ENCODE data around the gene TOM1L1. TPM values are rescaled to one million over a fixed set of nuclear protein-coding genes. Genes with fewer than 3 reads are reported as not detected.

TOM1L1 gene
- total RNA-seq, 1 experiment from 2014 or later, result 46.8 TPM

DNA sequence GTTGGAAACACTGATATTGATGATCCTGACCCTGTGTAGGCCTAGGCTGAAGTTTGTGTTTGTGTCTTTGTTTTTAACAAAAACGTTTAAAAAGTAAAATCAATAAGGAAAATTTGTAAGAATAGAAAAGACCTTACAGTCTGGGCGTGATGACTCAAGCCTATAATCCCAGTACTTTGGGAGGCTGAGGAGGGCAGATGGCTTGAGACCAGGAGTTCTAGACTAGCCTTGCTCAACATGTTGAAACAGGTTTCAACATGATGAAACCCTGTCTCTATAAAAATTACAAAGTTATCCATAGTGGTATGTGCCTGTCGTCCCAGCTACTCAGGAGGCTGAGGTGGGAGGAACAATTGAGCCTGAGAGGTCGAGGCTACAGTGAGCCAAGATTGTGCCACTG, 18.3 kb upstream of the TOM1L1 start:
- CTCF ChIA-PET, result no interaction called here
- no peak overlapping the region for H3K27ac Mint-ChIP-seq (ENCODE audit: unreplicated experiment)

GRCh38 chr17:54882950-54883349, 17.7 kb upstream of the TOM1L1 start:
- no peak for DNase-seq
- Mint-ChIP-seq H3K4me3 (ENCODE audit: low read depth, unreplicated experiment) (no peak overlapping the region), H3K27me3 (ENCODE audit: unreplicated experiment) (peaks cover 14% of the 10 kb centered on the region), H3K4me1 (ENCODE audit: low read depth, unreplicated experiment) (no peaks in the 10 kb centered on the region), H3K36me3 (ENCODE audit: insufficient read depth, unreplicated experiment) (no peaks in the 10 kb centered on the region), H3K27ac (ENCODE audit: unreplicated experiment) (no peak overlapping the region), H3K9me3 (ENCODE audit: low read depth, unreplicated experiment) (peaks cover 3% of the 10 kb centered on the region)
- intact Hi-C loops (cut with micrococcal nuclease; ENCODE audit: unreplicated experiment), result no loop called here
- CTCF ChIA-PET, result no interaction called here
- no TSS peak for BruUV-seq (replicated peaks)
- no peak for TF ChIP-seq CTCF (IDR thresholded peaks at IDR 0.05; ENCODE audit: unreplicated experiment)

More for the DNA sequence above, 18.3 kb upstream of the TOM1L1 start:
- Mint-ChIP-seq H3K4me1 (ENCODE audit: low read depth, unreplicated experiment) (no peaks in the 10 kb centered on the region), H3K36me3 (ENCODE audit: insufficient read depth, unreplicated experiment) (no peaks in the 10 kb centered on the region), H3K9me3 (ENCODE audit: low read depth, unreplicated experiment) (peaks cover 3% of the 10 kb centered on the region), H3K27me3 (ENCODE audit: unreplicated experiment) (peaks cover 14% of the 10 kb centered on the region), H3K4me3 (ENCODE audit: low read depth, unreplicated experiment) (no peak overlapping the region)
- no peak for DNase-seq
- no TSS peak for BruUV-seq (replicated peaks)
- TF ChIP-seq CTCF (IDR thresholded peaks at IDR 0.05; ENCODE audit: unreplicated experiment), result no peak
- intact Hi-C loops (cut with micrococcal nuclease; ENCODE audit: unreplicated experiment), result no loop called here

GRCh38 chr17:54883939-54884338, 16.7 kb upstream of the TOM1L1 start:
- no TSS peak for BruUV-seq (replicated peaks)
- no peak for DNase-seq
- CTCF ChIA-PET, result no interaction called here
- no peak overlapping the region for H3K27ac Mint-ChIP-seq (ENCODE audit: unreplicated experiment)
- no peak for TF ChIP-seq CTCF (IDR thresholded peaks at IDR 0.05; ENCODE audit: unreplicated experiment)
- H3K4me1 Mint-ChIP-seq (ENCODE audit: low read depth, unreplicated experiment), result no peaks in the 10 kb centered on the region
- no peak overlapping the region for H3K4me3 Mint-ChIP-seq (ENCODE audit: low read depth, unreplicated experiment)
- intact Hi-C loops (cut with micrococcal nuclease; ENCODE audit: unreplicated experiment), result no loop called here
- H3K27me3 Mint-ChIP-seq (ENCODE audit: unreplicated experiment), result peaks cover 6% of the 10 kb centered on the region
- H3K9me3 Mint-ChIP-seq (ENCODE audit: low read depth, unreplicated experiment), result peaks cover 3% of the 10 kb centered on the region
- H3K36me3 Mint-ChIP-seq (ENCODE audit: insufficient read depth, unreplicated experiment), result no peaks in the 10 kb centered on the region

DNA sequence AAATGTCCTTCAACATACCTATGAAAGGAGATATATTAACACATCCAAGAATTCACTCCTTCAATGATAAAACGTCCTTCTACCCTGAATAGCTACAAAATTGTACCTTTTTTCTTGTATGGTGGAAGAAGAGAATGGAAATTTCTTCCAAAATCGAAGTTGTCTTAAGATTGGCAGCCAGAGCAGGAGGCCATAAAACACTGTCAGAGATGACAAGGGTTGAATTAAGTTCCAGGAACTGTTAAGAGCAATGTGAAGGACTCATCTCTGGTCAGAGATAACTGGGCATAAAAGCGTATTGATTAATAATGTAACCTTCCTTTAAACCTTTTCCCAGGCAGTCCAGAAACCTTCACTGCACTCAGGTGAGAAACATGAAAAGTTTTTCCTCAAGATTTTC, 12.9 kb upstream of the TOM1L1 start:
- H3K36me3 Mint-ChIP-seq (ENCODE audit: insufficient read depth, unreplicated experiment), result no peaks in the 10 kb centered on the region
- intact Hi-C loops (cut with micrococcal nuclease; ENCODE audit: unreplicated experiment), result no loop called here
- no peaks in the 10 kb centered on the region for H3K9me3 Mint-ChIP-seq (ENCODE audit: low read depth, unreplicated experiment)
- TF ChIP-seq CTCF (IDR thresholded peaks at IDR 0.05; ENCODE audit: unreplicated experiment), result no peak
- CTCF ChIA-PET, result no interaction called here
- no peak for DNase-seq
- no peak overlapping the region for H3K4me3 Mint-ChIP-seq (ENCODE audit: low read depth, unreplicated experiment)
- BruUV-seq (replicated peaks), result no TSS peak
- H3K27ac Mint-ChIP-seq (ENCODE audit: unreplicated experiment), result no peak overlapping the region
- H3K27me3 Mint-ChIP-seq (ENCODE audit: unreplicated experiment), result no peaks in the 10 kb centered on the region
- peaks cover 7% of the 10 kb centered on the region for H3K4me1 Mint-ChIP-seq (ENCODE audit: low read depth, unreplicated experiment)

DNA sequence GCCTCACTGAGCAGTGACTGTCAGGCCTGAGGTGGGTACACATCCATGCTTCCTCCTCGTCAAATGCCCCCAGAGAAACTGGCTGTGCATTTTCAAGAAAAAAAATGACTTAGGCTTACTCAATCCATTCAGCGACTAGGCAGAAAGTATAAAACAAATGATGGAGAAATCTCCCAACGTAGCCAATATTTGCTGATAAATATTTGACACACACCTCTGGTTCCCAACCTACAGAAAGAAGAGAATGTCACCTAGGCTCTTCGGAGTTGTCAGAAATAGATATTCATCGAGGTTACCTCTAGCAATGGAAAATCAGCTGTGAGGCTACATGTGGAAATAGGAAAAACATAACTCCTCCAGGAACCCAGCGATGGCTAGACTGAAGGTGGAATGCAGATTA, 12.4 kb upstream of the TOM1L1 start:
- Mint-ChIP-seq H3K4me1 (ENCODE audit: low read depth, unreplicated experiment) (peaks cover 7% of the 10 kb centered on the region), H3K27me3 (ENCODE audit: unreplicated experiment) (no peaks in the 10 kb centered on the region), H3K36me3 (ENCODE audit: insufficient read depth, unreplicated experiment) (no peaks in the 10 kb centered on the region), H3K4me3 (ENCODE audit: low read depth, unreplicated experiment) (no peak overlapping the region), H3K9me3 (ENCODE audit: low read depth, unreplicated experiment) (no peaks in the 10 kb centered on the region), H3K27ac (ENCODE audit: unreplicated experiment) (no peak overlapping the region)
- no TSS peak for BruUV-seq (replicated peaks)
- TF ChIP-seq CTCF (IDR thresholded peaks at IDR 0.05; ENCODE audit: unreplicated experiment), result no peak
- no peak for DNase-seq
- intact Hi-C loops (cut with micrococcal nuclease; ENCODE audit: unreplicated experiment), result no loop called here
- CTCF ChIA-PET, result no interaction called here

Data from Calu3 (cell line).